Measurements from ENCODE around the gene PLA2G4B. TPM values are rescaled to one million over a fixed set of nuclear protein-coding genes. Genes with fewer than 3 reads are reported as not detected.

PLA2G4B gene
- total RNA-seq, 1 experiment from 2014 or later: 4.1 TPM

DNA sequence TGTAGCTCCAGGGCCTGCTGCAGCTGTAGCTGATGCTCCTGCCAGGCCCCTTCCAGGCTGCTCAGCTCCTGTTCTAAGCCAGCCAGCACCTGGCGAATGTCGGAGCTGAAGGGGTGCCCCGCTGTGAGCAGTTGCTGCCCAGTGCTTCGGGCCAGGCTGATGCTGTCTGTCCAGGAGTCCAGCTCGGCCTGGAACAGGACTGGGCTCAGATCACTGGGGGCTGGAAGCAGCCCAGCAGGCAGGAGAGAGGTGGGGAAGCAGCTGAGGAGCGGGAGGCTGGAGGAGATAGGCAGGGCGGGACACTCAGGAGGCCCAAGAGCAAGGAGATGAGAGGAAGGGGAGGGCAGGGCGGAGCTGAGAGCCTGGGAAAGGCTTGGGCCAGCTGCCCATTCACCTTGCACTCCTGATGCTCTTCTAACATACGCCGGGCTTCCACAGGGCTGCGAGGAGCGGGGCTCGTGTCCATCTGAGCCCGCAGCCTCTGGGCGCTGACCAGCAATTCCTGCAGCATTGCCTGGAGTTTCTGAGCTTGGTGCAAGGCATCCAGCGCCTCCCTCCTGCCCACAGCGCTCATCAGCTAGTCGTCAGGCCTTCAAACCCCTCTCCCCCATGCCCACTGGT lies 23.2 kb downstream of the PLA2G4B start:
- TF ChIP-seq, protein P1, sequence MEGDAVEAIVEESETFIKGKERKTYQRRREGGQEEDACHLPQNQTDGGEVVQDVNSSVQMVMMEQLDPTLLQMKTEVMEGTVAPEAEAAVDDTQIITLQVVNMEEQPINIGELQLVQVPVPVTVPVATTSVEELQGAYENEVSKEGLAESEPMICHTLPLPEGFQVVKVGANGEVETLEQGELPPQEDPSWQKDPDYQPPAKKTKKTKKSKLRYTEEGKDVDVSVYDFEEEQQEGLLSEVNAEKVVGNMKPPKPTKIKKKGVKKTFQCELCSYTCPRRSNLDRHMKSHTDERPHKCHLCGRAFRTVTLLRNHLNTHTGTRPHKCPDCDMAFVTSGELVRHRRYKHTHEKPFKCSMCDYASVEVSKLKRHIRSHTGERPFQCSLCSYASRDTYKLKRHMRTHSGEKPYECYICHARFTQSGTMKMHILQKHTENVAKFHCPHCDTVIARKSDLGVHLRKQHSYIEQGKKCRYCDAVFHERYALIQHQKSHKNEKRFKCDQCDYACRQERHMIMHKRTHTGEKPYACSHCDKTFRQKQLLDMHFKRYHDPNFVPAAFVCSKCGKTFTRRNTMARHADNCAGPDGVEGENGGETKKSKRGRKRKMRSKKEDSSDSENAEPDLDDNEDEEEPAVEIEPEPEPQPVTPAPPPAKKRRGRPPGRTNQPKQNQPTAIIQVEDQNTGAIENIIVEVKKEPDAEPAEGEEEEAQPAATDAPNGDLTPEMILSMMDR (IDR thresholded peaks at IDR 0.05; ENCODE audit: unreplicated experiment): no peak
- Mint-ChIP-seq H3K27me3 (ENCODE audit: unreplicated experiment) (no peaks in the 10 kb centered on the region), H3K9me3 (ENCODE audit: low read depth, unreplicated experiment) (no peaks in the 10 kb centered on the region), H3K36me3 (ENCODE audit: insufficient read depth, unreplicated experiment) (no peaks in the 10 kb centered on the region), H3K4me1 (ENCODE audit: low read depth, unreplicated experiment) (no peaks in the 10 kb centered on the region), H3K4me3 (ENCODE audit: low read depth, unreplicated experiment) (no peak overlapping the region), H3K27ac (ENCODE audit: unreplicated experiment) (no peak overlapping the region)
- DNase-seq: no peak
- BruUV-seq (replicated peaks): no TSS peak
- CTCF ChIA-PET: no interaction called here
- intact Hi-C loops (cut with micrococcal nuclease; ENCODE audit: unreplicated experiment): no loop called here

DNA sequence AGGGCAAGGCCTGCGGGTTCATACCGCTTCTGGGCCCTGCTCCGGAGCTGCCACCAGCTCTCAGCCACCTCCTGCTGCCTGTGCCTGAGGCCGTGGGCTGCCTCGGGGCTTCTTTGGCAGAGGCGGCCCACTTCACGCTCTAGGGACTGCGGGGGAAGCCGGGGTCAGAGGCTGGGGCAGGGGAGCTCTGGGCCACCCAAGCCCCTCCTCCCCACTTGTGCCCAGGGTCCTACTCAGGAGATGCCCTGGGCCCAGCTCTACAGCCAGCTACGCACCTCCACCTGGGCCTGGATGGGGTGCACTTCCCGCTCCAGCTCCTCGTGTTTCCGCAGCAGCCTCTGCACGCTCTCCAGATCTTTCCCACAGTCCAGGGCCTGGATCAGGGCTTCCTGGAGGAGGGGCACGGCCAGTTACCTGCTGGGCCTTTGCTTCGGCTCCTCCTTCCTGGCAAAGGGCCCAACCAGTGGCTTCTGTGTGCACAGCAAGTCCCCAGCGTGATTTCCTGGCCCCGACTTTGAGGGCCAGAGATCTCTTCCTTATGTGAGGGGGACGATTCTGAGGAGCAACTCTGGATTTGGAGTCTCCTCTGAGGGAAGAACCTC lies 24.0 kb downstream of the PLA2G4B start:
- intact Hi-C loops (cut with micrococcal nuclease; ENCODE audit: unreplicated experiment): no loop called here
- no peak overlapping the region for H3K27ac Mint-ChIP-seq (ENCODE audit: unreplicated experiment)
- no peaks in the 10 kb centered on the region for H3K36me3 Mint-ChIP-seq (ENCODE audit: insufficient read depth, unreplicated experiment)
- DNase-seq: no peak
- TF ChIP-seq, protein P1 (IDR thresholded peaks at IDR 0.05; ENCODE audit: unreplicated experiment): no peak
- no peak overlapping the region for H3K4me3 Mint-ChIP-seq (ENCODE audit: low read depth, unreplicated experiment)
- no TSS peak for BruUV-seq (replicated peaks)
- no peaks in the 10 kb centered on the region for H3K4me1 Mint-ChIP-seq (ENCODE audit: low read depth, unreplicated experiment)
- no peaks in the 10 kb centered on the region for H3K9me3 Mint-ChIP-seq (ENCODE audit: low read depth, unreplicated experiment)
- no peaks in the 10 kb centered on the region for H3K27me3 Mint-ChIP-seq (ENCODE audit: unreplicated experiment)
- CTCF ChIA-PET: no interaction called here

DNA sequence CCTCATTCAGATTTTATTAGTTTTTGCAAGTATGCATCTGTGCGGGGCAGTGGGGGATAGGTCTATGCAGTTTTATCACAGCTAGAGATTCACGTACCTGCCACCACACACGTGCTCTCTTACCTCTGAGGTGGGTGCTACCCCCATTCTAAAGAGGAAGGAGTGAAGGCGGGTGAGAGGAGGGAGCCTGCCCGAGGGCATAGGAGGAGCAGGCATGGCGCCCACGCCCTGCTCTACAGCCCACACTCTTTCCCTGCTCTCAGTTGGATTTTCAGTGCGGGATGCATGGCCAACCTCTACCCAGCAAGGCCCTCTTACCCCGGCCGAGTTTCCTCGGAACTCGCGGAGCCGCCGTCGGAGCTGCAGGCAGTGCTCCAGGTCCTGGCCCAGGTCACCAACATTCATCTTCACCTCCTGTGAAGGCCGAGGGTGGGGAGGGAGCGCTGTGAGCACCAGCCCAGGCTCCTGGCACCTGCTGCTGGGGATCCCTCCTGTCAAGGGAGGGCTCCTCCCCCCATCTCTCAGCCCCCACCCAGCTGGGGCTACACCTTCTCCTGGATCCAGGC lies 26.9 kb downstream of the PLA2G4B start:
- Mint-ChIP-seq H3K4me1 (ENCODE audit: low read depth, unreplicated experiment) (no peaks in the 10 kb centered on the region), H3K27ac (ENCODE audit: unreplicated experiment) (no peak overlapping the region), H3K9me3 (ENCODE audit: low read depth, unreplicated experiment) (no peaks in the 10 kb centered on the region), H3K27me3 (ENCODE audit: unreplicated experiment) (no peaks in the 10 kb centered on the region), H3K36me3 (ENCODE audit: insufficient read depth, unreplicated experiment) (no peaks in the 10 kb centered on the region), H3K4me3 (ENCODE audit: low read depth, unreplicated experiment) (no peak overlapping the region)
- DNase-seq: no peak
- CTCF ChIA-PET: no interaction called here
- intact Hi-C loops (cut with micrococcal nuclease; ENCODE audit: unreplicated experiment): no loop called here
- TF ChIP-seq, protein P1 (IDR thresholded peaks at IDR 0.05; ENCODE audit: unreplicated experiment): no peak
- no TSS peak for BruUV-seq (replicated peaks)

DNA sequence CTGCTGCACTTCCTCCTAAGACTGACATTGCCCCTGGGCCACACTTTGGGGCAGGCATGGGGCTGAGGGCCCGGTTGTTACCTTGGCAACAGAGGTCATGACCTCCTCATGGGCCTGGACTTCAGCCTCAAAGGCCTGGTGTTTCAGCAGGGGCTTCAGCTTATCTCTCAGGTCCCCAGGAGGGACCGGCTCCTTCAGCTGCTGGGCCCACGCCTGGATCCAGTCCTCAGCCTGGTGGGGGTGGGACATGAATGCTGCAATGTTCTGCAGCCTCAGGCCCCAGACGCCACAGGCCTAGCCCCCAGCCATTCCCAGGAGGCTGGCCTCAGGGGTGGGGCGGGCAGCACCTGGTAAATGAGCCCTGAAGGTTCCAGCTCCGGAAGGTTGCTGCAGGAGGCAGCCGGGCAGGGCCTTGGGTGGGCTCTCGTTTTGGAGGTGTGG lies 27.6 kb downstream of the PLA2G4B start:
- no peak overlapping the region for H3K4me3 Mint-ChIP-seq (ENCODE audit: low read depth, unreplicated experiment)
- H3K9me3 Mint-ChIP-seq (ENCODE audit: low read depth, unreplicated experiment): no peaks in the 10 kb centered on the region
- no peaks in the 10 kb centered on the region for H3K4me1 Mint-ChIP-seq (ENCODE audit: low read depth, unreplicated experiment)
- no TSS peak for BruUV-seq (replicated peaks)
- TF ChIP-seq, protein P1 (IDR thresholded peaks at IDR 0.05; ENCODE audit: unreplicated experiment): no peak
- no peaks in the 10 kb centered on the region for H3K27me3 Mint-ChIP-seq (ENCODE audit: unreplicated experiment)
- no peaks in the 10 kb centered on the region for H3K36me3 Mint-ChIP-seq (ENCODE audit: insufficient read depth, unreplicated experiment)
- H3K27ac Mint-ChIP-seq (ENCODE audit: unreplicated experiment): no peak overlapping the region
- DNase-seq: no peak
- intact Hi-C loops (cut with micrococcal nuclease; ENCODE audit: unreplicated experiment): no loop called here
- CTCF ChIA-PET: no interaction called here
